Activated CD4-positive, alpha-beta T cell treated with anti-CD3 and anti-CD28 coated beads for 24 hours (primary cell): ENCODE data around the gene OVOL3.
"Not testable (repeated sequence)": the region's sequence is repeated elsewhere in the genome, so short reads cannot be mapped to it uniquely, and the experiment has no call there.

Experiments
- DNase-seq, 2 donors: peaks; one replicate each; pipeline ENCODE4 v3.0.0-alpha.2; 2020; ENCODE audit warnings: low read depth in 2 of 2

OVOL3 gene

DNA sequence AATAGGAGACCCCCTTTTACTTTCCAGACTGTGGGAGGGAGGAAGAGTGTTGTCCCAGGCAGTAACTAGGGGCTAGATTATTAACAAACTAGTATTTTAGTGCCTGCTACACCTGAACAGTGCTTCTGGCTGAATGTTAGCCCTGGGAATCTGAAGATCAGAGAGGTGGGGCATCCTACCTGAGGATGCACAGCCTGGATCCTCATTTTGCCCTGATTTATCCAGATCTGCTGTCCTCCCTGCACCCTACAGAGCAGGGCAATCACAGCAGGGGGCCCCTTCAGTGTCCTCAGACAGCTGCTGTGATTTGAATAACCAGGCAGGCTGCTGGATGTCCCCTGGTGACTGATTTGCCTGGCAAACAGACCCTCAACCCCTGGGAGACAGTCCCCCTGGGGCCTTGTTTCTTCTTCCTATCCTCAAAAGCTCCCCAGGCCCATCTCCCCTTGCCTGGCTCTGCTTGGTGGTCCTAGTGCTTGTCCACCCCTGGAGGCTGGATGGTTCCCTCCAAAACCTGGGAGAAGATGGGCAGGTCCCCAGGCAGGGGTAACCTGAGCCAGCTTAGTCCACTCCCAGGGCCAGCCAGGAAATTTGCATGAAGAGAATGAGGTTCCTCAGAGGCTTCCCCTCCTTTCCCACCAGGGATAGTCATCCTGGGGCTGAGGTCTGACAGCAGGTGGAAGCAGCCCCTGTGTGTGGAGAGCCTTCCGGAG, at the start of gene OVOL3:
OVOL3 (plus strand) TSS at position 657 of the 713 bp plus-strand sequence. CDS start 60 bp downstream, outside the sequence.
- no peak for DNase-seq

DNA sequence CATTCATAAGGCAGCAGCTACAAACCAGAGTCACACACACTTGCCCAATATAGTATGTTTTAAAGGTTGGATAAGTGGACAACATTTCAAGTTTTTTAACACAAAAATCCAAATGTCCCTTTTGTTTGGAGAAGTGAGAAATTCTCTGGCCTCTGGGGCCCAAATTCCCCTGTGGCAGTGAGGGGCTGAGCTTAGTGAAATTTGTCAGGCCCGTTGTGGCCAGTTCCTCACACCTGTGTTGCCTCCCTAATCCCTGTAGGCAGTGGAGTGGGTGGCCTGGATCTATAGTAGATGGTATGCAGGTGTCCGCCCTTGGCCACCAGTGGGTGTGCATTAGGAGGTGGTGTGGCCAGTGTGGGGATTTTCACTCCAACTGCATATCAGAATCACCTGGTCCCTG, 49.6 kb upstream of the OVOL3 start:
- DNase-seq, result no peak

DNA sequence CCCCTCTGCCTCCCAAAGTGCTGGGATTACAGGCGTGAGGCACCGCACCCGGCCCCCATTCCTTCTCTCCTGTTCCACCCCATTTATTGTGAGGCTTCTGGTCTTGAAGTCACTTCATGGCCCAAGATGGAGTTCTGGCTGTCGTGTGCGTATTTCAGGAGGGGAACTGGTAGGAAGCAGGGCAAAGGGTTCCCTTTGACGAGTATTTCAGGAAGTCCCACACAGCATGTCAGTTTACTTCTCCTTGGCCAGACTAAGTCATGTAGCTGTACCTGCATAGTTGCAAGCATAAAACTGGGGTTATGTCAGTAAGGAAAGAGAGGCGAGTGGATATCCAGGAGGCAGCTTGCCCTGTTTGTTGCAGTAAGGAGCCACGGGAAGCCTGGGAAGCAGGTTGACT, 46.1 kb upstream of the OVOL3 start:
- no peak for DNase-seq

DNA sequence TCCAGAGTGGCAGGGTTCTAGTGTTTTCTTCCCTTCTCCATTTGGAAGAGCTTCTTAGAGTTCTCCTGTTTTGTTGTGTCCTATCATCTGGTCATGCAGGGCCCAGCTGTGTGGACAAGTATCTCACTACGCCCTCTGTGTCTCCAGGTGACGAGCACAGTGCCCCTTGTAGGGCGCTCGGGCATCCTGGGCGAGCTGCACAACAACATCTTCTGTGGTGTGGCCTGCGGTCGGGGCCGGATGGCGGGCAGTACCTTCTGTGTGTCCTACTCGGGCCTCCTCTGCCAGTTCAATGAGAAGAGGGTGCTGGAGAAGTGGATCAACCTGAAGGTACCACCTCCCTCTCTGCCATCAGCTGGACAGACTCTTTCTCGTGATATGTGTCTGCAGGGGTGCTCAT, 43.3 kb upstream of the OVOL3 start:
- no peak for DNase-seq

DNA sequence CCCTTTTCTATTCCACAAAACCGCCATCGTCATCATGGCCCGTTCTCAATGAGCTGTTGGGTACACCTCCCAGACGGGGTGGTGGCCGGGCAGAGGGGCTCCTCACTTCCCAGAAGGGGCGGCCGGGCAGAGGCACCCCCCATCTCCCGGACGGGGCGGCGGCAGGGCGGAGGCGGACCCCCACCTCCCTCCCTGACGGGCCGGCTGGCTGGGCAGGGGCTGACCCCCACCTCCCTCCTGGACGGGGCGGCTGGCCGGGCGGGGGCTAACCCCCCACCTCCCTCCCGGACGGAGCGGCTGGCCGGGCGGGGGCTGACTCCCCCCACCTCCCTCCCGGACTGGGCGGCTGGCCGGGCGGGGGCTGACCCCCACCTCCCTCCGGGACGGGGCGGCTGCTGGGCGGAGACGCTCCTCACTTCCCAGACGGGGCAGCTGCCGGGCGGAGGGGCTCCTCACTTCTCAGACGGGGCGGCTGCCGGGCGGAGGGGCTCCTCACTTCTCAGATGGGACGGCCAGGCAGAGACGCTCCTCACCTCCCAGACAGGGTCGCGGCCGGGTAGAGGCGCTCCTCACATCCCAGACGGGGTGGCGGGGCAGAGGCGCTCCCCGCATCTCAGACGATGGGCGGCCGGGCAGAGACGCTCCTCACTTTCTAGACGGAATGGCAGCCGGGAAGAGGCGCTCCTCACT, 42.0 kb upstream of the OVOL3 start:
- DNase-seq, result not testable (repeated sequence)

DNA sequence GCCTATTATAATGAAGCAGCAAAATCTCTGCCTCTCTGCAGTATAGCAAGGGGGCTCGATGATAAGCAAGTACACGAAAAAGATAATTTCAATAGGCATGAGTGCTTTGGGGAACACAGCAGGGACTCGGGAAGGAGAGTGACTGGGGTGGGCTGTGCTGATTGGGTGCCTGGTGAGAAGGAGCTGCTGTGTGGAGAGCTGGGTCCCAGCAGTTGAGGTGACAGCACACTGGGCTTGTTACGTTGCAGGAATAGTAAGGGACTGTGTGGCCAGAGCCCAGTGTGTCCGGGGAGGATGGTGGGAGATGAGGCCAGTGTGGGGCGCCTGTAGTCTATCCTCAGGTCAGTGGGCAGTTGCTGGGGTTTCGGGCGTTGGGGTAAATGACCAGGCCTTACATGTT, 38.9 kb upstream of the OVOL3 start:
- DNase-seq, result no peak

DNA sequence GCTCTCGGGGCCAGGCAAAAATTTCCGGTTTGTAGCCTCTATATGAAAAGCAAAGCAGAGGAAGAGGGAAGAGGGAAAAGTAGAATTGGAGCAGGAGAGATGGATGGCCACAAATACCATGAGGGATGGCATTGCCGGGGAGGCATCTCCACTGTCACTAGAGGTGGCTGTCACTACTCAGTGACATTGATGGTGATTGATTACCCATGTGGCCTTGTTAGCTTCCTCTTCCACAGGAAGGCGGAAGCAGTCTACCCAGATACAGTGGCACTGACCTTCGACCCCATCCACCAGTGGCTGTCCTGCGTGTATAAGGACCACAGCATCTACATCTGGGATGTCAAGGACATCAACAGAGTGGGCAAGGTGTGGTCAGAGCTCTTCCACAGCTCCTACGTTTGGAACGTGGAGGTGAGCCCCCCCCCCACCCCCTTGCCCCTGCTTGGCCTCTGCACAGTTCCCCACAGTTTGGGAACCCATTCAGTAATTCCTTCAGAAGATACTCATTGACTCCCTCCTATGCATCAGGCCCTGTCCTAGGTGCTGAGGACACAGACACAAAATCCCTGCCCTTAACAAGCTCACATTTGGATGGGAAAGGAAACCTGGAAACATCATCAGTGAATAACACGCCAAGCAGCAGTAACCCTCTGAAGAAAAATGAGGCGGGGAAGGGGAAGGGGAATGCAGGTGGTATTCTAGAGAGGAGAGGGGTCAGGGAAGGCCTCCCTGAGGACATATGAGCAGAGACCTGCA, 37.6 kb upstream of the OVOL3 start:
- DNase-seq, result no peak

DNA sequence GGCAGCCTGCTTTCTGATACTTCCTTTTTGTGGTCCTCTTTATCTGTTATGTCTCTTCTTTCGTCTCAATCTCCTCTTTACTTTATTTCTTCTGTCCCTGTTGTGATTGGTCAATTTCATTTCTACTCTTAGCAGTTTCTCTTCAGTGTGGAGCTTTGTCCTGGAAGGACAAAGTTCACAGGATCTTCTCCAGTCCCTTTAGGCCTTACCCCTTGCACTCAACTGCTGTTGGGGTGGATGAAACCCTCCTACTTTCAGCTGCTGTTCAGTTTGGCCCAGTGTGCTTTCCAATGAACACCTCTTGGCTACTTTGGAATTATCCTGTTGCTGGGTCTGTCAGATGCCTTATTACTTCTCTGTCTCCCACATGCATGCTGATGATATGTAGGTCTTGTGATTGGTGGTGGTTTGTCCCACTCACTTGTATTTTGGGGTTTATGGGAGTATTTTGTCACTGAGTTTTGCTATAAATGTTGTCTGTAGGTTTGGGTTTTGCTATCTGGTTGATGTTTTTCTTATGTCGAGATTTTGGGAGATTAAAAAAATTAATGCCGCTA, 31.5 kb upstream of the OVOL3 start:
- DNase-seq, result no peak

DNA sequence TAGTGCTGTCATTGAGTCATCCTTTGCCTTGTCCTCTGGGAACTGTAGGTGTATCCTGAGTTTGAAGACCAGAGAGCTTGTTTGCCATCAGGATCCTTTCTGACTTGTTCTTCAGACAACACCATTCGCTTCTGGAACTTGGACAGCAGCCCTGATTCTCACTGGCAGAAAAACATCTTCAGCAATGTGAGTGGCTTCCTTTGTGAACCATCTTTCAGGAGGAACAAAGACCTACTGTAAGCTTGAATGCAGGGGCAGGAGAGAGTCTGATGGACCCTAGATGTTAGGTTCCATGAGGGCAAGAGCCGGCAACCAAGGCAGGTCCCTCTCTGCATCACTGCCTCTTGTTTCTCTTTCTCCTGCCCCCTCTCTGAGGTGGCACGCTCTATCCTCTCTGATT, 29.6 kb upstream of the OVOL3 start:
- no peak for DNase-seq

DNA sequence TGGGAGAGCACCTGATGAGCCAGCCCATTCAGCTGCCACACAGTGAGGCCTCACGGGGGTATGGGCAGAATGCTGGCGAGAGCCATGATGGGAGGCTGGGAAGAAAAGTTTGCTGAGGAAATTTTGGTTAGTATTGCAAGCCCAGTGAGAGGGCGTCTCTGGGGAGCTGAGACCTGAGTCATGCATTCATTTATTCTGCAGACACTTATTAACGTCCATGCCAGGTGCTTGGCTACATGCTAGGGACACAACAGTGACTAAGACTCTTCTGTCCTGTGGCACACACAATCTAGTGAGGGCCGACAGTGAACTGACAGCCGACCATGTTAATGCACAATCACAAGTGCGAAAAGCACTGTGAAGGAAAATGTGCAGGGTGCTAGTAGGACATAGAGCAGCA, 29.0 kb upstream of the OVOL3 start:
- no peak for DNase-seq

DNA sequence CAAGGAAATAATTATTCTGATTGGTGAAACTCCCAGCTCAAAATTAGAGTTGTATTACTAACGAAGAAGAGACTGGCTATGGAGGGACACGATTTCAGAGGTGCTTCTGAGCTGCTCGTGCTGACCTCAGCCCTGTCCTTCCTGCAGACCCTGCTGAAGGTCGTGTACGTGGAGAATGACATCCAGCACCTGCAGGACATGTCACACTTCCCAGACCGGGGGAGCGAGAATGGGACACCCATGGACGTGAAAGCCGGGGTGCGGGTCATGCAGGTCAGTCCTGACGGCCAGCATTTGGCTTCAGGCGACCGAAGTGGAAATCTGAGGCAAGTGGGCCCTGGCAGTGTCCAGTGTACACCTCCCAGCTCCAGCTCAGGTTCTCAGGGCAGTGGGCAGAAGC, 28.0 kb upstream of the OVOL3 start:
- no peak for DNase-seq

DNA sequence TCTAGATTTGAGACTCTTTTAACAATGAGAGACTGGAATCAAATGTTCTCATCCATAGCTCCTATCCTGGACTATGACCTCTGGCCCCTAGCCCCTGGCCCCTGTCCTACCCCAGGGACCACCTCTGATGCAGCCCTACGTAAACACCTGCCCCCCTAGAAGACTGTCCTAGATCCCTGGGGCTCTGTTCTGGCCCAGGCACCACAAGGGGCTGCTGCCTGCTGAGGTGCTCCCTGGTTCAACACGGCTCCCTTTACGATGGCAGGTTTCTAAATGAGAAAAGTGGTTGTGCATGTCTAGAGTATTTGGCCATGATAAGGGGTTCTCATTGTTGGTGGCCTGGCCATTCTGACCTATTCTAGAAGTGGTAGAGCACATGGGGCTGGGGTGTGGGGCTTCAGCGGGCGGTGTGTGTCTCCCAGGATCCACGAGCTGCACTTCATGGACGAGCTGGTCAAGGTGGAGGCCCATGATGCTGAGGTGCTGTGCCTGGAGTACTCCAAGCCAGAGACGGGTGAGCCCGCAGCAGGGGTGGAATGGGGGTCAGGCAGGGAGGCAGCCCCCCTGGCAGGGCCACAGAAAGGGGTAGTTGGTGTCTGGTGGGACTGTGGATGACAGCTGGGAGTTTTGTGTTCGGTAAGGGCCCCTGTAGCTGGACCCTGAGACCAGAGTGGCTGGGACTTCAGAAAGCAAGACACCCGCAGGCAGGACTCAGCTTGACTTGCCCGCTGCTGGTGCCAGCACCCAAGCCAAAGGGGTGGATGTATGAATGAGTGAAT, 26.5 kb upstream of the OVOL3 start:
- no peak for DNase-seq

DNA sequence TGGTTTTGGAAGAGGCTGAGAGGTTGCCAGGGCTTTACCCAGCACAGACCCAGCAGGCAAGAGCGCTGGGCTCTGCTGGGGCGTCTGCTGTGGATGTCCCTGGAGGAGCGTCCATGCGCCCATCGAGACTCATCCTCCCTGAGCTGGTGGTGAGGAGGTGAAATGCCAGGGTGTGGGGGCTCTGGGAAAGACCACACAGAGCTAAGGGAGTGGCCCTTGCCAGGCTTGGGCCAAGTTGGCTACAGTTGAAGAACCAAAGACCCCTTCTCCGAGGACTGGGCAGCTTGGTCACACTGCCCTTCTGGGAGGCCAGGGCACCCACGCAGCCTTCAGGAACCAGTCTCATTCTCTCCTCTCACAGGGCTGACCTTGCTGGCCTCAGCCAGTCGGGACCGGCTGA, 24.6 kb upstream of the OVOL3 start:
- no peak for DNase-seq

DNA sequence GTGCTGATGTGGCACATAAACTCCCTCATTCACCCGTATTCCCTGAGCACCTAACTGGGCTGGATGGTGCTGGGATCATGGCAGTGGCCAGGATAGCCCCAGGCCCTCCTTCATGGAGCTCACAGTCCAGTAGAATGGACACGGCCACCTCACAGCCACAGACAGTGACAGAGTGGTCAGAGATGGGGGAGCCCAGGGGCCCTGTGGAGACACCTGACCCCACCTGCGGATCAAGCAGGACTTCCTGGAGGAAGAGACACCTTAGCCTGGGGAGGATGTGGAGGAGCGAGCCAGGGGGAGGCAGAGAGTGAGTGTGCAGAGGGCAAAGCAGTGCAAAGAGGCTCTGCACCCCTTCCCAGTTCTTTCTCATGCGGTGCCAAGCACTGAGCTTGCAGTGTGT, 21.1 kb upstream of the OVOL3 start:
- DNase-seq, result no peak

DNA sequence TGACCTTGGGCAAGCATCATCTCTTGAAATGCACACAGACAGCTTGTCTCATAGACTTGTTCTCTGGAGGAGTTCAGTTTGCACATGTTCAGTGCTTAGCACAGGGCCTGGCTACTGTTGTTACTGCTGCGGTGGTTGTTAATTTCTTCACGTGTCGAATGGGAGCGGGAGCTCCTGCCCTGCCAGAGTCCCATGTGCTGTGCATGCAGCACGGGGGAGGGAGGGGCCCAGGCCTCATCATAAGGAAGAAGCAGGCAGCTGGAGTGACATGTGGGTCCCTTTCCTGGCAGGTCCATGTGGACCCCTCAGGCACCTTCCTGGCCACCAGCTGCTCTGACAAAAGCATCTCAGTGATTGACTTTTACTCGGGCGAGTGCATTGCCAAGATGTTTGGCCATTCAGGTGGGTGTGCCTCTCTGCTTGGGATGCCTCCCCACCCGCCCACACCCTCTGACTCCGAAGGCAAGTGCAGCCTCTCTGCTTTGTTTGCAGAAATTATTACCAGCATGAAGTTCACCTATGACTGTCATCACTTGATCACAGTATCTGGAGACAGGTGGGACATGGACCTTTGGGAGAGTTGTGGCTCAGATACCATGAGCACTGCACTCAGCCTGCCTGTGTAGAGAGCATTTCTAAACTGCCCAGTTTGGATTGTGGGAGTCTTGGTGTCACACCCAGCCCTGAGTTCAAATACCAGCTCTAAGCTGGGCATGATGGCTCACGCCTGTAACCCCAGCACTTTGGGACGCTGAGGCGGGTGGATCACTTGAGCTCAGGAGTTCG, 19.8 kb upstream of the OVOL3 start:
- no peak for DNase-seq

DNA sequence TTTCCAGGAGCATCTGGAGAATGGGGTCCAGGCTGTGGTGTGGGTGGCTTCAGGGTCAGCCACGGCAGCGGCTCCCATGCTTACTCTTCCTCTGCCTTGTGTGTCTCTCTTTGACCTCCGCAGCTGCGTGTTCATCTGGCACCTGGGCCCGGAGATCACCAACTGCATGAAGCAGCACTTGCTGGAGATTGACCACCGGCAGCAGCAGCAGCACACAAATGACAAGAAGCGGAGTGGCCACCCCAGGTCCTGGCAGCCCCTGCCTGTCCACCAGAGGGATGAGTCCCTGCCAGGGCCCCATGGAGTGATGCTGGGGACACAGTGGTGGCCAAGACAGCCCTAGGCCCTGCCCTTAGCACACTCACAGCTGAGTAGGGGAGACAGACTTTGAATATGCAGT, 18.4 kb upstream of the OVOL3 start:
- no peak for DNase-seq

DNA sequence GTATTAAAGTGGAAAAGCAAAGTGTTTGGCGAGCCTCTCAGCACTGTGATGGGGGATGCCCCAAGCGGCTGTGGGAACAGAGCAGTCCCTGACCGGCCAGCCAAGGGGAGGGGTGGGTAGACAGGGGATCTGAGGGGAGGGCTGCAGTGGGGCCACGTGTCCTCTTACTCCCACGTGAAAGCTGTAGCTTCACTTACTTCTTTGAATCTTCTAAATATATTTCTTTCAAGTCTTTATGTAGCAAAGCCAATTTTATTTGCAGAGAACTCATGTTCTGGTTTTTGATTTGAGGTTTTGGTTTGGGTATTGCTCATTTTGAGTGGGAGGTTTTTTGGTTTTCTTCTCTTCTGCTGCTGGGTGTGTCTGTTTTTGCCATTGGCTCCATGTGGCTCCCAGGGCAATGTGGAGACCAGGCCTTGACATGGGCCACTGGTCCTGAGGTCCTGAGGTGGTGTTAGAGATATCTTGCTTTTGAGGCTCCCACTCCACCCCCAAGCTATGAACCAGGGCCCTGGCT, 17.7 kb upstream of the OVOL3 start:
- DNase-seq, result no peak

DNA sequence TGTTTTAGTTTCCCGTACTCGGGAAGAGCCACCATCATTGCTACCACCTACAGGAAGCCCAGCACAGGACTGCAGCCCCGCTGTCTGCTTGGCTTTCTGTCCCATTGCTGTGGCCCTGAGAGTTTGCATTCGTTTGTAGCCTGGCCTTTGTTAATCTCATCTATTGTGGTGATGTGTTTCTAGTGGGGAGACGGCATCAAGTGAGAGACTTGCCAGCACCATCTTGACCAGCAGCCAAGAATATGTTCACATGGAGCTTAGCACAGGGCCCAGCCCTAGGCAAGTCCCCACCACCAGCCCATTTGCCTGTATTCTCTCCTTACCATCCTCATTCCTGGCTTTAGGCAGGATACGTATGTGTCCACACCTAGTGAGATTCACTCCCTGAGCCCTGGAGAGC, 17.3 kb upstream of the OVOL3 start:
- DNase-seq, result no peak

DNA sequence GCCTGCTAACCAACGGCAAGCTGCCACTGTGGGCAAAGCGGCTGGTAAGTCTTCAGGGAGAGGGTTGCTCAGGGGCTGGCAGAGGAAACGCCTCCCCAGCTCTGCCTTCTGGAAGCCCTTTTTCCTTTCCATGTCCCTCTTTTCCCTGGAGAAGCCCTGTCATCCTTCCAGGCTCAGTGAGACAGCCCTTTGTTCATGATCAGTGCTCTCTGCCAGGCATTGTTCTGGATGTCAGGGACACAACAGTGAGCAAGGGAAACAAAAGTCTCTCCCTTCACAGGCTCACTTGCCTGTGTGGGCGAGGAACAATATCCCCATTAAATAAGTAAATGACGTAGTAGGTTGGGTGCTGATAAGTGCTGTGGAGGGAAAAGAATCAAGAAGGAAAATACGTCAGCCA, 13.9 kb upstream of the OVOL3 start:
- DNase-seq, result no peak

DNA sequence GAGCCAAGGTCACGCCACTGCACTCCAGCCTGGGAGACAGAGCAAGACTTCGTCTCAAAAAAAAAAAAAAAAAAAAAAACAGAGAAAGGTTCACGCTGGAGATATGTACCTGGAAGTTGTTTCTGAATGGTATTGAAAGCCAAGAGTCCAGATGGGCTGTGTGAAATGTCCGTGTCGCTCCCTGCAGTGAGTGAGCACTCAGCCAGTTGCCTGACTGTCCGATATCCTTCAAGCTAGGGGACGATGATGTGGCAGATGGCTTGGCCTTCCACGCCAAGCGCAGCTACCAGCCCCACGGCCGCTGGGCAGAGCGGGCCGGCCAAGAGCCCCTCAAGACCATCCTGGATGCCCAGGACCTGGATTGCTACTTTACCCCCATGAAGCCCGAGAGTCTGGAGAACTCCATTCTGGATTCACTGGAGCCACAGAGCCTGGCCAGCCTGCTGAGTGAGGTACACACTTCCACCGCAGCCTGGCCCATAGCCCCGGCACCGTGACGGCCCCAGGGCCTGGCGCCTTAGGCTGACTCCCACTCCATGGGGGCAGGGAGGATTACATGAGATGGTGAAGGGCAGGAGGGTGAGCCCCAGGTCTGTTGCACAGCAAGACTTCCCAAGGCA, 11.7 kb upstream of the OVOL3 start:
- no peak for DNase-seq
